KOPT-K1 (cell line): ENCODE measurements around the gene COL5A3.
"Not testable (repeated sequence)": the region's sequence is repeated elsewhere in the genome, so short reads cannot be mapped to it uniquely, and the experiment has no call there.

ENCODE experiments used
- H3K27ac ChIP-seq: fragments of 200-600 bp; sonication (generic); 2 replicates; pipeline ENCODE4 v1.5.1; 2016; ENCODE audit warnings: antibody characterized with exemption, mild to moderate bottlenecking, low read depth, low read length; ENCODE audit not compliant: poor library complexity, severe bottlenecking
- H3K36me3 ChIP-seq: fragments of 200-600 bp; sonication (generic); 2 replicates; pipeline ENCODE4 v1.5.1; 2017; ENCODE audit warnings: antibody characterized with exemption, mild to moderate bottlenecking, low read length, moderate library complexity; ENCODE audit not compliant: insufficient read depth
- H3K9me3 ChIP-seq: fragments of 200-600 bp; sonication (generic); 2 replicates; pipeline ENCODE4 v1.5.1; 2017; ENCODE audit warnings: antibody characterized with exemption, low read length, mild to moderate bottlenecking; ENCODE audit not compliant: insufficient read depth, poor library complexity, severe bottlenecking

The COL5A3 gene

DNA sequence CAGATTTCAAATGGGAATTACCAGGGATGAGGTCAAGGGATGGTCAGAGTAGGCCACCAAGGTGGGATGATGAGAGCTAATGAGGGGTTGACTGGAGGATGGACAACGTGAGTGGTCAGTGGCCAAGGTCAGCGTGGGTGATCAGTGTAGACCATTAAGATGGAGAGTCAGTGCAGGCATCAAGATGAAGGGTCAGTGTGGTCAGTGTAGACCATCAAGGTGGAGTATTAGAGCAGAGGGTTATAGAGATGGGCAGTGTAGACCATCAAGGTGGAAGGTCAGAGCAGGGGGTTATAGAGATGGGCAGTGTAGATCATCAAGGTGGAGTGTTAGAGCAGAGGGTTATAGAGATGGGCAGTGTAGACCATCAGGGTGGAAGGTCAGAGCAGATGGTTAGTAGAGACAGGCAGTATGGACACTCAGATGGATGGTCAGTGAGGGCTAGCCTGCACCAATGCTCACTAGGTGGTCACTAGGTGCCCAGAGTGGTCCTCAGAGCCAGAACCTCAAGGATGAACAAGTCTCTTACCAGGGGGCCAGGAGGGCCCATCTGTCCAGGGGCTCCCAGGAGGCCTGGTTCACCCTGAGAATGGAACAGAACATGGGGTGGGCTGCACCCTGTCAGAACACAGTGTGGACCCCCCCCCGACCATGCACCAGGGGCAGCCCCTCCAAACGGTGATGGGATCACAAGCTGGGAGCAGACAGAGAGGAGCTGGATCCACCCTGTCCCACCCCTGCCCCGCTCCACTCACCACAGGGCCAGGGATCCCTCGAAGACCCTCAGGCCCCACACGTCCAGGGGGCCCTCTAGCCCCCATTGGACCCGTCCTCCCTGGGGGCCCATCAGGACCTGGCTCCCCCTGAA, 41.2 kb downstream of the COL5A3 start:
- Histone ChIP-seq H3K9me3 (no peaks in the 10 kb centered on the region), H3K27ac (no peak overlapping the region), H3K36me3 (no peaks in the 10 kb centered on the region)

DNA sequence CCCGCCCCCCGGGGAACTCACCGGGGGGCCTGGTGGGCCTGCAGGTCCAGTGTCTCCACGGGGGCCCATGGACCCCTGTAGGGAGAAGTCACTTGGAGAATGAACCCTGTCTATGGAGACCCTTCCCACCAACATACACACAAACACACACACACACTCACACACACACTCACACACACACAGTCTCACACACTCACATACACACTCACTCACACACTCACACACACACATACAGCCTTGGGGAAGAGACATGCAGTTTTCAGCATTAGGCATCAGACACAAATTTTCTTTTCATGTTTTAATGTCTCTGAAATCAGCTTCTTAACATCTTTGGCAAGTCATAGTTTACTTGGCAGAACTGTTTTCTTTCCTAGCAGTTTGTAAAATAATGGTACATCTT, 43.0 kb downstream of the COL5A3 start:
- Histone ChIP-seq H3K9me3 (no peaks in the 10 kb centered on the region), H3K36me3 (no peaks in the 10 kb centered on the region)

DNA sequence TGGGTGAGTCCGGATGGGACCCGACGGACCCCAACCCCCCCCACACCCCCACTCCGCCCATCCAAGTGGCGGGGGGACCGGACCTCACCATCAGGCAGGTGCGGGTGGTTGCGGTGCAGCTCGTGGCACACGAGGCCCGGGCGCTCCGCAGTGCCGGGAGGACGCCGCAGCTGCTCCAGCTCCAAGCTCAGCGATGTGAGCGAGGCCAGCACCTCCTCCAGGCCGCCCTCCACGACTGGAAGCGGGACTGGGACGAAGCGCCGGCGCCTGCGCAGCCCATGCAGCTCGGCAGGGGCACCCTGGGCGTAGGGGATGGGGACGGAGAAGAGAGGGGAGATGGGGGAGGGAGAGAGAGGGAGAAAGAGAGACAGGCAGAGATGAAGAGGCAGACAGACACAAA, 43.9 kb downstream of the COL5A3 start:
- Histone ChIP-seq H3K36me3 (no peaks in the 10 kb centered on the region), H3K27ac (no peak overlapping the region), H3K9me3 (no peaks in the 10 kb centered on the region)

More for the DNA sequence above, 43.0 kb downstream of the COL5A3 start:
- H3K27ac ChIP-seq: no peak overlapping the region

DNA sequence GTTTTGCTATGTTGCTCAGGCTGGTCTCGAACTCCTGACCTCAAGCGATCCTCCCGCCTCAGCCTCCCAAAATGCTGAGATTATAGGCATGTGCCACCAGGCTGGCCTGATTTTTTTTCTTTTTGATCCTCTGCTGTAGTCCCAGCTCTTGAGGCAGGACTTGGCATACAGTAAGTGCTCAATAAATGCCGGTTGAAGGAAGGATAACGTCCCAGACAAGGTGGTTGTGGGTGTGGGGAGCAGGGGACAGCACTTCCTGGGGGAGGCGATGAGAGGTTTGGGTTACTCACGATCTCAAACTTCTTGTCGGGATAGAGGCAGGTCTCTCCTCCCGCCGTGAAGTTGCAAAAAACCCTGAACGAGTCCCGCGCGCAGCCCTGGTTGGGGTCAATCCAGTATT, 44.3 kb downstream of the COL5A3 start:
- Histone ChIP-seq H3K9me3 (no peaks in the 10 kb centered on the region), H3K36me3 (no peaks in the 10 kb centered on the region), H3K27ac (no peak overlapping the region)

DNA sequence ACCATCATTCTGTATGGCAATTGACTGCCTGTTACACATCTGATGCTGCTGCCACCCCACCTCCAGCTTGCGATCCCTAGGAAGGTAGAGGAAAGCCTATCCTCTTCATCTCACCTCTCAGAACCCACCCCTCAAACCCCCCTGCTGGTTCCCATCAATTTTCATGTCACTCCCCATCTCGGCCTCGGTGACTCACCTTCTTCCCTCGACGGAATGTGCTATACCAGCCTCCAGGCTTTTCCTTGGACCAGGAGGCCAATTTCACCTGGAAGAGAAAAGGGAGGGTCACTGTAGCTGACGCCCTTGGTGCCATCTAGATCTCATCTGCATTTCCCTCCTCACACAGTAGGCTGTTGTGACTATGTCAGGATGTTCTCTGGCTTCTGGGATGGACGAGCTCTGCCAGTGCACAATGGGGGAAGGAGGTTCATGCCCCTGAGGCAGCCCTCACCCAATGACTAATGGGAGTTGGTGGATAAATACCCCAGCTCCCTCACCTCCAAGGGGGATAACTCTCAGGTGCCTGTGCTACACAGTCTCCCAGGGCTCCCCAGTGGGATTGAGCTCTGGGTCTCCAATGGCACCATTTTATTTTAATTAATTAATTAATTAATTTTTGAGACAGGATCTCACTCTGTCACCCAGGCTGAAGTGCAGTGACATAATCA, 47.5 kb downstream of the COL5A3 start:
- H3K9me3 ChIP-seq: no peaks in the 10 kb centered on the region
- H3K36me3 ChIP-seq: no peaks in the 10 kb centered on the region
- H3K27ac ChIP-seq: no peak overlapping the region

DNA sequence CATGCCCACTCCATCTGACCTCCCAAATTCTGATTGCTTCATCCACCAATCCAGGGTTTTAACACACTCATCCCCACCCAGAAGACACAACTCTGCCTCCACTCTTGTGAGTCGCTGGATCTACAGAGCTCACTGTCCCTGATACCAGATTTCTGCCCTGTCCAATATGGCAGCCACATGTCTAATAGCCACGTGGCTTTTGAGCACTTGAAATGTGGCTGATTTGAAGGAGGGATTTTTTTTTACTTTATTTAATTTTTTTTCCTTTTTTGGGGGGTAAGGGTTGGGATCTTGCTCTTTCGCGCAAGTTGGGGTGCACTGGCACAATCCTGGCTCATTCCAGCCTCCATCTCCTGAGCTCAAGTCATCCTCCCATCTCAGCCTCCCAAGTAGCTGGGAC, 49.2 kb downstream of the COL5A3 start:
- no peaks in the 10 kb centered on the region for H3K36me3 ChIP-seq
- H3K27ac ChIP-seq: no peak overlapping the region
- no peaks in the 10 kb centered on the region for H3K9me3 ChIP-seq

DNA sequence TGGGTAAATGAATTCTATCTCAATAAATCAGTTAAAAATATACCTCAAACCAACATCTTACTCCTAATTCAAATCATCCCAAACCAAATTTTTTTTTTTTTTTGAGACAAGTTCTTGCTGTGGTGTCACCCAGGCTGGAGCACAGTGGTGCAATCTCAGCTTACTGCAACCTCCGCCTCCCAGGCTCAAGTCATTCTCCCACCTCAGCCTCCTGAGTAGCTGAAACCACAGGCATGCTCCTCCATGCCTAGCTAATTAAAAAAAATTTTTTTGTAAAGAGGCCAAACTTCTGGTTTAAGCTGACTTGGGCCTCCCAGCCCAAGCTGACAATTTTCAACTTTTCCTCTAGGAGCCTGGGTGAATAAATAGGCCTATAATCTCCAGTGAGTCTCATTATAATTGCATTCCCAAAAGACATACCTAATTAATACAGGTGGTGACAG, 51.9 kb downstream of the COL5A3 start:
- no peak overlapping the region for H3K27ac ChIP-seq
- H3K36me3 ChIP-seq: no peaks in the 10 kb centered on the region
- no peaks in the 10 kb centered on the region for H3K9me3 ChIP-seq

DNA sequence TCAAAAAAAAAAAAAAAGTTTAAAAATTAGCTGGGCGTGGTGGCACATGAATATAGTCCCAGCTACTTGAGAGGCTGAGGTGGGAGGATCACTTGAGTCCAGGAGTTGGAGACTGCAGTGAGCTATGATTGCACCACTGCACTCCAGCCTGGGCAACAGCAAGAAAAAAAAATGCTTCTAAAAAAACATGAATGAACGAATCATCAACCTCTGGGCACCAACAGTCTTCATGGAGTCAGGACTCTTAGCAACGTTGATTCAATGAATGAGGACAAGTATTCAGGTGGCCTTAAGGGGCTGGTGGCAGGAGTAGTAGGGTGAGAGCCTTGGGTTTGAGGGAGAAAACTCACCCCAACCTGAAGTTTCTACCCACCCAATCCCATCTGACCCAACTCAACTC, 53.3 kb downstream of the COL5A3 start:
- no peaks in the 10 kb centered on the region for H3K9me3 ChIP-seq
- no peaks in the 10 kb centered on the region for H3K36me3 ChIP-seq
- no peak overlapping the region for H3K27ac ChIP-seq

DNA sequence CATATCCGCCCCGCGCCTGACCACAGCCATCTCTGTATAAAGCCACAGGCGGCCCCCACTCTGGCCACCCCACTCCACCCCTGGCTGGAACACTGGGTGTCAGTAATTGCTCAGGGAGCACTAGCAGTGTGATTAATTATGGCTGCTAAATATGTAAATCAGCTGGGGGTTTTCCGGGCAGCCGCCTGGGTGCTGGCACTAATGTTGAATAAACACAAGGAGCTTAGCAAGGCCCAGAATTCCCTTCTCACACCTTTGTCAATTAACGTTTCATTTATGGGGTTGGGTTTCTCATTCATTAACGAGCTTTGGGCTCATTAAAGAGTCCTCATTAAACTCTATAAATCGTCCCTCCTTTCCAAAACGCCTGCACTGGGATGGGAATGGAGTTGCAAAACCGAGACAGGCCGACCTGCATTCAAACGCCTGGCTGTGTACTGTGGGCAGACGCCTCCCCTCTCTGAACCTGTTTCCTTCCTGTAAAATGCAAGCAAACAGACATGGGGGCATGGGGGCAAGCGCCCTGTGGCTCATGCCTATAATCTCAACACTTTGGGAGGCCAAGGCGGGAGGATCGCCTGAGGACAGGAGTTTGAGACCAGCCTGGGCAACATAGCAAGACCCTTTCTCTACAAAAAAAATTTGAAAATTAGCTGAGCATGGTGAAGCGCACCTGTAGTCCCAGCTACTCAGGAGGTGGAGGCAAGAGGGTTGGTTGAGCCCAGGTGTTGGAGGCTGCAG, 56.3 kb downstream of the COL5A3 start:
- Histone ChIP-seq H3K27ac (no peak overlapping the region), H3K9me3 (no peaks in the 10 kb centered on the region), H3K36me3 (no peaks in the 10 kb centered on the region)

DNA sequence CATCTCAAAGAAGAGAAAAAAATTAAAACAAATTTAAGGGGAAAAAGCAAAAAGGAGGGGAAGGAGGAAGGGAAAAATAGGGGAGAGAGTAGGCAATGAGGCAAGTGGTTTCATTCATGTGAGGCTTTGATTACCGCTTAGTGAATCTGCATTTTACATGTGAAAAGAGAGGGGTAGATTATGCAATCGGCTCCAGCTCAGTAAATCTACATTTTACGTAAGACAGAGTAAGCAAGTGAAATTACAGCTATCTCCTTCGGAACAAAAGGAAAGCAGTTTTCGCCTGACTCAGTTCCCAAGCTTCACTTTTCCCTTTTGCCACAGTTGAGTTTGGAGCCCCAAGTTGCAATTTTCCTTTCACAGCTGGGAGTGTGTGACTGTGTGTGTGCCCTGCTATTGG, 58.0 kb downstream of the COL5A3 start:
- Histone ChIP-seq H3K27ac (no peak overlapping the region), H3K36me3 (no peaks in the 10 kb centered on the region), H3K9me3 (no peaks in the 10 kb centered on the region)

DNA sequence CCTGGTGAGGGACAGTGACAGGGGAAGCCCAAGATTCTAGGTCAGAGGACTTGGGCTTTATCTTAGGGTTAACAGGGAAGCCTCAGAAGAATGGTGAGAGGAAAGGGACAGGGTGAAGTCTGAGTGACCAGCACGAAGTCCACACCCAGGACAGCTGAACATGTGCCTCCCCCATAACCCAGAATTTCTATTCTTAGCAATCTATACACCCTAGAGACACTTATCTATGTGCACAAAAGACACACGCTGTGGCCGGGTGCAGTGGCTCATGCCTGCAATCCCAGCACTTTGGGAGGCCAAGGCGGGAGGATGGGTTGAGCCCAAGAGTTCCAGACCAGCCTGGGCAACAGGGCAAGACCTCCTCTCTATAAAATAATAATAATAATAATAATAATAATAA, 62.9 kb downstream of the COL5A3 start:
- Histone ChIP-seq H3K36me3 (no peaks in the 10 kb centered on the region), H3K9me3 (peaks cover 4% of the 10 kb centered on the region), H3K27ac (no peak overlapping the region)

DNA sequence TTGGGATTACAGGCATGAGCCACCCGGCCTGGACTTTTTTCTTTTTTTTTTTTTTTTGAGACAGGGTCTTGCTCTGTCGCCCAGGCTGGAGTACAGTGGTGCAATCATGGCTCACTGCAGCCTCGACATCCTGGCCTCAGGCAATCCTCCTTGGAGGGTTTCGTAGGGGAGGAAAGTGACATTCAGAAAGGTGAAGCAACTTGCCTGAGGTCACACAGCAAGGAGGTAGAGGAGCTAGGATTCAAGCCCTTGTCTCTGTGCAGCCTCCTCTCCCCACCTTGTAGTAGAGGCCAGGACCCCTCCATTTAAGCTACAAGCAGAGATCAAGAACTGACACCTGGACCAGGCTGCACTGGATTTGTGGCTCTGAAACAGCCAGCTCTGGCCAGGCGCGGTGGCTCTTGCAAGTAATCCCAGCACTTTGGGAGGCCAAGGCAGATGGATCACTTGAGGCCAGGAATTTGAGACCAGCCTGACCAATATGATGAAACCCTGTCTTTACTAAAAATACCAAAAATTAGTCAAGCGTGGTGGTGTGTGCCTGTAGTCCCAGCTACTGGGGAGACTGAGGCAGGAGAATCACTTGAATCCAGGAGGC, 63.7 kb downstream of the COL5A3 start:
- H3K36me3 ChIP-seq, H3K27ac ChIP-seq: not testable (repeated sequence)
- H3K9me3 ChIP-seq: peaks cover 13% of the 10 kb centered on the region

DNA sequence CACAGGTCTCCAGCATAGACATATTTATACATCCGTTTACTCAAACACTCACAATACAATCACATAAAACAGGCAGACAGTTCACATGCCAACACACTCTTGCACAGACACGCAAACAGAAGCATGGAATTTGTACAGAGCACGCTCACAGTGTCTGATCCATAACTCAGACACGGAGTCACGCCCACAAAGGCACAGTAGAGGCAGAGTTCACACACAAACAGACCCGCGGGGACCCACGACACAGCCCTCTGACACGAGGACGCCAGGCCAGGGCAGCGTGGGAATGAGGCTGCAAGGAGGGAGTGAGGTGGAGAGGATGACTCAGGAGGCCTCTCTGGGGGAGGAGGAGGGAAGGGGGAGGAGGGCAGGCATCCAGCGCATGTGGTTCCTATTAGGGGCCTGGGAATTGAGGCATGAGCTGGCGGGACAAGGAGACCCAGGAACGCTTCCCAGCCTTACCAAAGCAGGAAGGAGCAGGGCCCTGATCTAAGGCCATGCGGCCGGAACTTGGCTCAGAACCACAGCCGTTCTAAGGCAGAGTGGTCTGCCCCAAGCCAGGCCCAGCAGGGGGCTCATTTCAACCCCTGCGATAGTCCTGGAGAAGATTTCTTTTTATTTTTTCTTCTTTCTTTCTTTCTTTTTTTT, 64.9 kb downstream of the COL5A3 start:
- H3K27ac ChIP-seq: no peak overlapping the region
- H3K36me3 ChIP-seq: no peaks in the 10 kb centered on the region
- H3K9me3 ChIP-seq: peaks cover 16% of the 10 kb centered on the region

DNA sequence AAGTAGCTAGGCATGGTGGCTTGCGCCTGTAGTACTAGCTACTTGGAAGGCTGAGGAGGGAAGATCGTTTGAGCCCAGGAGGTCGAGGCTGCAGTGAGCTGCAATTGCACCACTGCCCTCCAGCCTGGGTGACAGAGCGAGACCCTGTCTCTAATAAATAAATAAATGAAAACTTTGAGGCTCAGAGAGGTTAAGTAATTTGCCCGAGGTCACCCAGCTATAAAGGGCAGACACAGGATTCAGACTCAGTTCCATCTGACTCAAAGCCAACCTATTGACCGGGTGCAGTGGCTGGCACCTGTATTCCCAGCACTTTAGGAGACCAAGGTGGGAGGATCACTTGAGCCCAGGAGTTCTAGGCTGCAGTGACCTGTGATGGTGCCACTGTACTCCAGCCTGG, 66.6 kb downstream of the COL5A3 start:
- Histone ChIP-seq H3K36me3 (no peaks in the 10 kb centered on the region), H3K27ac (no peak overlapping the region), H3K9me3 (peaks cover 16% of the 10 kb centered on the region)
